ENCODE measurements around the gene MBOAT2.
"Not testable (repeated sequence)": the region's sequence is repeated elsewhere in the genome, so short reads cannot be mapped to it uniquely, and the experiment has no call there.

MBOAT2 gene, protein sequence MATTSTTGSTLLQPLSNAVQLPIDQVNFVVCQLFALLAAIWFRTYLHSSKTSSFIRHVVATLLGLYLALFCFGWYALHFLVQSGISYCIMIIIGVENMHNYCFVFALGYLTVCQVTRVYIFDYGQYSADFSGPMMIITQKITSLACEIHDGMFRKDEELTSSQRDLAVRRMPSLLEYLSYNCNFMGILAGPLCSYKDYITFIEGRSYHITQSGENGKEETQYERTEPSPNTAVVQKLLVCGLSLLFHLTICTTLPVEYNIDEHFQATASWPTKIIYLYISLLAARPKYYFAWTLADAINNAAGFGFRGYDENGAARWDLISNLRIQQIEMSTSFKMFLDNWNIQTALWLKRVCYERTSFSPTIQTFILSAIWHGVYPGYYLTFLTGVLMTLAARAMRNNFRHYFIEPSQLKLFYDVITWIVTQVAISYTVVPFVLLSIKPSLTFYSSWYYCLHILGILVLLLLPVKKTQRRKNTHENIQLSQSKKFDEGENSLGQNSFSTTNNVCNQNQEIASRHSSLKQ
- 2.4 to 5.9 reads per million in 2 donors for total RNA-seq

DNA sequence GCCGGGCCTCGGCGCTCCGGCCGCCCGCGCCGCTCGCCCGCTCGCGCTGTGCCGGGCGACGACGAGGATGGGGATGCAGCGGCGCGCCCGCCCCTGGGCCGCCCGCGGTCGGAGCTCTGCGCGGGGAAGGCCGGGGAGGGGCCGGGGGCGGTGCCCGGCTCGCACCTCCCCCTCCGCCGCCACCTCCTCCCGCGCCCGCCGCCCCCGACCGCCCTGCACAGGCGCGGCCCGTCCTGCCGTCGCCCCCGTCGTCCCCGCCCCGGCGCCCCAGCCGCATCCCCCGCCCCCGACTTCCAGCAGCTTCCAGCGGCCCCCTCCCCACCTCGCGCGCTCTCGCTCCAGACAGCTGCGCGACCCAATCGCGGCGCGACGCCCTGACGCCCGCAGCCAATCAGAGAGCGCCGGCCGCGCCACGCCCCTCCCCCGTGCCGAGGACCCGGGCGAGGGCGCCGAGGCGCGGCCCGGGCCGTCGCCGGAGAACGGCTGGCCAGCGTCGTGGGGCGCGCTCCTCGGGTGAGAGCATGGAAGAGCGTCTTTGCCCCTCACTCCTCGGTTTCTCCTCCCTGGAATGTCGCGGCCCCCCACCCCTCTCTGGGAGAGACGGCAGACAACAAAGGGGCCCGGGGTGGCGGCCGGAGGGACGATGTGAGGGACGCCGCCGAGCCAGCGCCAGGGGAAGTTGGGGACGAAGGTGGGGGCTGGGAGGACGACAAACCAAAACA, at the start of gene MBOAT2:
MBOAT2 (minus strand) TSS at position 69 of the 722 bp plus-strand sequence. CDS start 70 bp downstream, outside the sequence.
- DNase-seq: peak; percentile 65

DNA sequence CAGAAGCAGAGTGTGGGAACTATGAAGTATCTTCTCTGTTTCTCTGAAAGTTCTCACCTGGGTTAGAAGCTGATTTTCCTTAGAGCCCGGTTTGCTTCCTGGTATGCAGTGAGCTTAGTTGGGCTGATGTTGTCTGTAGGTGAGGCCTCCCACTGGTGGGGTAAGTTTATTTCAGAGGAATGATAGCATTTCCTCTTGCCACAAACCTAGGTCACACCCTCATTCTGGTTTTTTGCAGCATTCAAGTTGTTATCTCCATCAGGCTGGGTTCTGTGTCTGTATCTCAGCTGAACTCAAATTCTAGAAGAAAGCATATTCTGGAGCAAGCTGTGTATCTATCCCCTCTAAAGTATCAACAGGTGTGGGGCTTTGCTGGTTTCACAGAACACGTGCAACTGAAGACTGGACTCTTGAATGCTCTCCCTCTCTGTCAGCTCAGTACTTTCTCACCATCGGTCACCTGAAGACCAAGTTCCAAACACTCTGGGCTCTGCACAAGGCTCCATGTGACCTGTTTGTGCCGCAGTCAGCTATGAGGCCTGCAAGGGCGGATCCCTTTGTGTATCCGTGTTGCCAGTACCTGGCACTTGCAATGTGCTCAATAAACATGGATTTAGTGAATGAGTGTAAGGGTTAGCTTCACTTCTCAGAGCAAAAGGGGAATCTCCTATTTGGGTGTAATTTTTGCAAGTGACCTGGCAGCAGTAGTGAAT, 49.5 kb upstream of the MBOAT2 start:
- DNase-seq: no peak

DNA sequence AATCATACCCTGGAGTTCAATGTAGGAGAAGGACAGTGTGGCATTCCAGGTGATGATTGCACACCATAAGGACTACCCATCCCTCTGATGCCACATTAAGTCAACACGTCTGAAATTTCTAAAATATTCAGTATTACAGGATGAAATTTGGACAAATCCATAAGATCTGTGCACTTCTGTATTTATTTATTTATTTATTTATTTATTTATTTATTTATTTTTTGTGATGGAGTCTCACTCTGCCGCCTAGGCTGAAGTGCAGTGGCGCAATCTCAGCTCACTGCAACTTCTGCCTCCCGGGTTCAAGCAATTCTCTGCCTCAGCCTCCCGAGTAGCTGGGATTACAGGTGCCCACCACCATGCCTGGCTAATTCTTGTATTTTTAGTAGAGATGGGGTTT, 48.0 kb upstream of the MBOAT2 start:
- DNase-seq: not testable (repeated sequence)

DNA sequence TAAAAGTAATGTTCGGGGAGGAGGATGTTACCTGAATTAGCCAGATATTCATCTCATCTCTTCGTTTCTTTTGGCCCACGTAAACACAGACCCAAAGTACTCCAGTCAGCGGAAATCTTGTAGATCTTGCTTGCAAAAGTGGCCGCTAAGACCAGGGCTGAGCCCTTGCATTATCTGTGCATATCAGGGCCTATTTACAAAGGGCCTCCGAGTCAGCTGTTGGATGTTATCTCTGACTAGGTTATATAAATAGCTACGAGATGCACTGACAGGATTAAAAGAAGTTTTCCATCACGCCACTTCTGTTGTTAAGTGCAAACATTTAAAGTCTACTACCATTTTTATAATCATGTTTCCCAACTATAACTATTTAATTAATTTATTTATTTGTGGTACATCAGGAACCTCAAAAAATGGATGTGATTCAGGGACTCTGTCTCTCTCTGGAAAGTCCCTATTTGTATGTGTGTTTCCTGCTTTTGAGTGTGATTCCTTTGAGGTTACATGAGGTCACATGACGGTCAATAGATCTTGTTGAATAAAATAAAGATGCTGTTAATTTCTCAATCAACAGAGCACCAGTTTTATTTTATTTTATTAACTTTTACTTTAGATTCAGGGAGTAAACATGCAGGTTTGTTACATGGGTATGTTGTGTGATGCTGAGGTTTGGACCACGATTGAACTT, 46.8 kb upstream of the MBOAT2 start:
- no peak for DNase-seq

DNA sequence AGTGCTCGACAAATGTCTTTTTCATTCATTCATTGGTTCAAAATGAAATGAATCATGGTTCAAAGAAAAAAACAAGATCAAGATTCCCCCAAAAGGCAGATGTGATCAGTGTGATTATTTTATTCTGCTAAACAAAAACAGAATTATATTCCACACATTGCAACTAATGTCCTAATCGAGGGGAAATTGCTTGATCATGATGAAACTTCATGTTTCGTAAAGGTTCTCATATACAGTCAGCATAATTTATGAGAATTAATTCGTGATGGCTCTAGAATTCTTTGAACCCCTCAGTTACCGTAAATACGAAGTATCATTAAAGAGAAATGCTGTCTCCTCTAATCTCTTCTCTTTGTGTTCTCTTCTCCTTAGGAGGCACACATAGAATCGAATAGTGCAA, 42.1 kb upstream of the MBOAT2 start:
- DNase-seq: no peak

DNA sequence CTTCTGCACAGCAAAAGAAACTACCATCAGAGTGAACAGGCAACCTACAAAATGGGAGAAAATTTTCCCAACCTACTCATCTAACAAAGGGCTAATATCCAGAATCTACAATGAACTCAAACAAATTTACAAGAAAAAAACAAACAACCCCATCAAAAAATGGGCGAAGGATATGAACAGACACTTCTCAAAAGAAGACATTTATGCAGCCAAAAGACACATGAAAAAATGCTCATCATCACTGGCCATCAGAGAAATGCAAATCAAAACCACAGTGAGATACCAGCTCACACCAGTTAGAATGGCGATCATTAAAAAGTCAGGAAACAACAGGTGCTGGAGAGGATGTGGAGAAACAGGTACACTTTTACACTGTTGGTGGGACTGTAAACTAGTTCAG, 40.0 kb upstream of the MBOAT2 start:
- not testable (repeated sequence) for DNase-seq

DNA sequence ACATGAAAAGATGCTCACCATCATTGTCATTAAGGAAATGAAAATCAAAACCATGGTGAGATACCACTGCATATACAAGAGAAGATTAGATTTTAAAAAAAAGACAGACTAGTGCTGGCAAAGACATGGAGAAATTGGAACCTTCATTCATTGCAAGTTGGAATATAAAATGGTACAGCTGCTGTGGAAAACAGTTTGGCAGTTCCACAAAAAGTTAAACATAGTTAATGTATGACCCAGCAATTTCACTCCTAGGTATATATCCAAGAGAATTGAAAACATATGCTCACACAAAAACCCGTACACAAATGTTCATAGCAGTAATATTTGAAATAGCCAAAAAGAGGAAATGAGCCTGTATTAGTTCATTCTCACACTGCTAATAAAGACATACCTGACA, 33.7 kb upstream of the MBOAT2 start:
- DNase-seq: no peak

DNA sequence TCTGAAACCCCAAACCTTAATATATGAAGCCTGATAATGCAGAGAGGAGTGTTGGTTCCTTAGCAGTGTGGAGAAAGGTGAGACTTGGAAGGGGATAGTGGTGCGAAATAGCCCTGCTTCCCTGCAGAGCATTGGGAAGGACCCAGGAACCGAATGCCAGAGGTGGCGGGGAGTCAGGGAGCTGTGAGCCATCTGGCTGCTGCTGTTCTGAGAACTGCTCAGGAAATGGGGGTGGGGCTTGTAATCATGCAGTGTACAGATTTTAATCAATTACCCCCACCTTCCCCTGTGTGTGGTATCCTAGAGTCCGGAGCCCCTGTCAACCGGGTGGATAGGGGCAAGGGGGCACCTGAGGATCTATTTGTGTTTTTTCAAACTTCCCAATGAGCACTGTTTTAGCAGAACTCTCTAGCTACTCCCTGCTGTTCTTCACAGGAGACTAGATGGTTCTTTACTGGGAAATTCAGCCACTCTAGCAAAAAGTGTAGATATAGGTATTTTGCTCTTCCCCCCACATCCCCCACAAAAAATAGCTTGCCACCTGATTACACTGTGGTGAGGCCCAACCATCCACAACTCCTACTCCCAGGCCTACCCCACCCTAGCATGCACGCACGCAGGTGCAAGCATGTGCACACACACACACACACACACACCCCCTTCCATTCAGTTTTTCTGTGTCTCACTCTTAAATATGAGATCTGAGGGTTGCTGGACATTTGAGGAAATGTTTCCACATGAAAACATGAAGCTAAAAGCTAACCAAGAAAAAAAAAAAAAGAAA, 30.1 kb upstream of the MBOAT2 start:
- DNase-seq: no peak

DNA sequence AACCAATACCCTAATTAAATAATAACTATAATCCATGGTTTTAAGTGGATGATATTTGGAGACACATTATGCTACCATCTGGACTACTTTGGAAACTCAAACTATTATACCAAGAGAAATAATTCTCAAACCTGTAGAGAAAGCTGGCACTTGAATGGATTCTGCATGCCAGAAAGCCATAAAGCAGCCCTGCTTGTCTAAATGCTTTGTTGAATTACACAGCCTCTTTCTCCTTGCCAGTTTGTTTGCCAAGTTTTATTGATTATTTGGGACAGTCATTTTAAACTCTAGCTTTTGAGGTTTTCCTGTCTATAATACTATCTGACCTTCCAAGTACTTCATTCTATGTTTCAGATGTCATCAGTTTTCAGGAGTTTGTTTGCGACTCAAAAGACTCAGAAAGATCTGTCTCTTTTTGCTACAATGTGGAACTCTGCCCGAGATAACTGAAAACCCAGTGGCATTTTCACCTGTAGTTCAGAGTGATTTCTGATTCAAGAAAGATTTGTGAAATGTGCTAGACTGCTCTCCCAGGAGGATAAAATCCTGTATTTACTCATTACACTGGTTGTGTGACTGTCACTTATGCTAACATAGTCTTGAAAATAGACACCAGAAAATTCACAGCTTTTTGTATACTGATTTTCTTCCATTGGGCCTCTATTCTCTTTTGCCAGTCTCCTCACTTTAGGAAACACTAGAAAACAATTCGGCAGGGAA, 29.2 kb upstream of the MBOAT2 start:
- DNase-seq: no peak

DNA sequence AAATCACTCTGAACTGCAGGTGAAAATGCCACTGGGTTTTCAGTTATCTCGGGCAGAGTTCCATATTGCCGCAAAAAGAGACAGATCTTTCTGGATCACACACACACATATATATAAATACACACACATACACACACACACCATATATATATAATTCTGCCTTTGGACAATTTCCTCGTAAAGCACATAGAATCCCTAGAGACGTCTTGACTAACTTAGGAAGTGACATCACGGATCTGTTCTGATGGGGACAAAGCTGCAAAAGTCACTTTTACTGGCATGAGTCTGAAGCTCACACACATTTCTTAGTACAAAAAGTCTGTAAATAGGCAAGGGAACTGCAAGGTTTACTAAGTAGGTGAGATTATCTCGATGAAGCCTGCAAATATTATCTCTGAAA, 28.6 kb upstream of the MBOAT2 start:
- no peak for DNase-seq

DNA sequence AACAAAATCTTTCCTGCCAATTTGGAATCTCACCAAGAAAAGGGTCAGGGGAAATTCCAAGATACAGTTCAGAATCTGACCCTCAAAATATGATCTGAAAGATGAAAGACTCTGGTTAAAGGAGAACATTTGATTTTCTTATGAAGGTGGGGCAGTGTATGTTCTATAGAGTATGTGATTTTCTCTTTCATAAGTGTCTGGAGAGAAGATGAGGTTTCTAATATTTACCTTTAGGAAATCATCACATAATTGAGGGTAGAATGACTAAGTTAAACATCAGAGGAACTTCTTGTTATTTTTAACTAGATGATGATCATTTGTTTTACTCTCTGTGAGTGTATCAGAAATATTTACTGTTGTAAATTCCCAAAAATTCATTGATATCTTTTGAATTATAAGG, 27.8 kb upstream of the MBOAT2 start:
- DNase-seq: no peak

DNA sequence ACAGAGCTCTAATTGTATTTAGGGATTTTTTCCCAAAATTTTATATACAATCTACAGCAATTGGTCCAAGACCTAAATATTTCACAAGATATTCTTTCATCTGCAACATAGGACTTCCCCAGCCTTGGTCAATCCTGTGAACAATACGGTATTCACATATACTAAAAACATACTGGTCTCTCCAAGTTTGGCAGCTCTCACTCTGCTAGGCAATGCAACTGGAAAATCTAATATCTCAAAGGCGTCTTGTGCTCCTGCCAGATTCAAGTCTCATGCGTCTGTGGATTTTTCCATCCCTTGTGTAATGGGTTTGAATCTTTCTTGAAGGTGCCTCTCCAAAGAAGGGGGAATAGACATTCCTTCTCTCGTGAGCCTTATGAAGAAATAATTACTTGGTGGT, 27.4 kb upstream of the MBOAT2 start:
- no peak for DNase-seq

DNA sequence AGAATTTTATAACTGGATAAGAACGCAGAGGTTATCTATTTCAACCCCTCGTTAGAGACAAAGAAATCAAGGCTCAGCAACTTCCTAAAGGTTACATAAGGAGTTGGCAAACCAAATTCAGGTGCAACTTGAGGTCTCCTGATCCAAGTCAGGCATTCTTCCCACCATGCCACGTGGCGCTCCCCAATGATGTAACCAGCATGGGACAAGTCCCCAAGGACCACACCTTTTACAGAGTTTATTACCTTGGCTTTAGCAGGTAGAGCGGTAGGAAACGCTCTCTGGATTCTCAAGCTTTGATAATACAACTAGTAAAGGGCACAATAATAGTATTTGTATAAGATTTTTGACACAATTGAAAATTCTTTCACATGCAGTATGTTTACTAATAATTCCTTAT, 26.7 kb upstream of the MBOAT2 start:
- DNase-seq: no peak

DNA sequence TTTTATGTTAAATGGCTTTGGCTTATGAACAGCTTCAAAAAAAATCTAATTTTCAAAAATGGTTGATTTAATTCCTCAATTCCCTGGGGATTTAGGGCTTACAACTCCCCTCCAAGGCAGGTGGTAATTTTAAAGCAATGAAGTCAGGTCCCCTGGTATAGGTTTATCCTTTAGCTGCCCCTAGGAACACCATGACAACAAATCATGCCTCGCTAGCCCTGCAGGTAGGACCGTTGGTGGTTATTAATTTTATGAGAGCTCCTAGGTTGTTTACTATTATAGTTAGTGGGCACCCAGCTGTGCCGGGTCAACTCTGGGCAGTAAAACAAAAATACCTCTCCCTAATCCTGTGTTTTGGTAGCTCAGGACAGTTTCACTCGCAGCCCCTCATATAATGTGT, 26.2 kb upstream of the MBOAT2 start:
- no peak for DNase-seq

DNA sequence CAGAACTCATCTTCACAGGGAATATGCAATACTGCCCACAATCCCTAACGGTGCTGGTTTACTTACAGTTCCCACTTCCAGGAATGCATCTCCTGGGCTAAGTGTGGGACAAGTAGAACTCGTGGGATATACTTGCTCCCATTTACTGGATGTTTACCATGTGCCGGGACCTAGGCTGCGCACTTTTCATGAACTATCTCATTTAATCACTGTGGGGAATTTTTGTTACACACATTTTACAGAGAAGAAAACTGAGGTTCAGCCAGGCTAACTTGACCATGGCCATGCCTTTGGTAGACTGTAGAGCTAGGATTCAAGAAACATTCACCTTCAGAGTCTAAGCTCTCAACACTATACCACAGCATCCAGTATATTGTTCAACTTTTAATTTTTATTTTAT, 24.4 kb upstream of the MBOAT2 start:
- DNase-seq: no peak

DNA sequence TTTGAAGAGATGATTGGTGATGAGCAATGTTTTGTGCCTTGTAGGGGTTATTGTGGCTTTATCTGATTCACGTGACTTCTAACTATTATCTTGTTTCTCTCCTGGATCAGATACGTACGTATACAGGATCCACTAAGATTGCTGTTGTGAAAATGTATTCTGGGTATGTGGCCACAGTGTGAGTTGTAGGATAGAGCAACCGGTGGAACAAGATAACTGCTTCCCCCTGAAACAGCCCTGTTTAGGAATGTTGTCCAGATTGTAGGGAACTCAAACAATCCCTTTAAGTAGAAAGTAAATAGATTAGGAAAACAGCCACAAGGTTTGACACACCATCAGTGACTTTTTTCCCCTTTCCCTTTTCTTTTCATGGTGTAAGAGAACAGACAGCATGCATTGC, 22.3 kb upstream of the MBOAT2 start:
- DNase-seq: no peak

DNA sequence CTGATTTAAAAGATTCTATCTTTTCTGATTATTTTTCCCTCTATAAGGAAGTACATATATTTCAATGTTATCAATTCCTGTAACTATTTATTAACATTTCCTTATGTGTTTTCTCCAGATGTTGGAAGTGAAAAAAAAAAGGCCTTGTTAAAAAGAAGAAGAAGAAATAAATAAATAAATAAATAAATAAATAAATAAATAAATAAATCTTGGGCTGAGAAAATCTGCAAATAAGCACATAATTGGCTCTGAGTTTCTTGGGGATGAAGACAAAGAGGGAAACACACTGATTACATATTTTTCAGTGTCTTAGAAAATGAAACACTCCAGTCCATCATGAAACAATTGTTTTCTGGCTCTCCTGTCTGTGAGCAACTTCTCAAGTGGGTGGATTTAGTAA, 21.1 kb upstream of the MBOAT2 start:
- no peak for DNase-seq

DNA sequence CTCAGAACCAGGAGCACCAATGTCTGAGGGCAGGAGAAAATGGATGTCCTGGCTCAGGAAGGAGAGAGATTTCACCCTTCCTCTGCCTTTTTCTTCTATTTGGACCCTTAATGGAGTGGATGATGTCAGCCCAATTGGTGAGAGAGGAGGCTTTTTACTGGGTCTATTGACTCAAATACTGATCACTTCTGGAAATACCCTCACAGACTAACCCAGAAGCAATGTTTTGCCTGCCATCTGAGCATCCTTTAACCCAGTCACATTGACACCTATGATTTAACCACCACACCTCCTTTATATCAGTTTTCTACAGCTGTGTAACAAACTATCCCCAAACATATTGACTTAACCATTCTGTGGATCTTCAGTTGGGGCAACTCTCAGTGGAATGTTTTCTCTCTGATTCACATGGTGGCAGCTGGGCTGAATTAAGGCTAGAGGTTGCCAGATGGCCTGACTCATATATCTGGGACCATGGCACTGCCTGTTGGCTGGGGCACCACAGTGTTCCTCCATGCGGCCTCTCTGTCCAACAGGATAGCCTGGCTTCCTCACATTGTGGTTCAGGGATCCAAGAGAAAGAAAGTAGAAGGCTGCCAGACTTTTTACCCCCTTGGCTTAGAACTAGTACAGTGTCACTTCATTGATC, 18.2 kb upstream of the MBOAT2 start:
- DNase-seq: no peak

DNA sequence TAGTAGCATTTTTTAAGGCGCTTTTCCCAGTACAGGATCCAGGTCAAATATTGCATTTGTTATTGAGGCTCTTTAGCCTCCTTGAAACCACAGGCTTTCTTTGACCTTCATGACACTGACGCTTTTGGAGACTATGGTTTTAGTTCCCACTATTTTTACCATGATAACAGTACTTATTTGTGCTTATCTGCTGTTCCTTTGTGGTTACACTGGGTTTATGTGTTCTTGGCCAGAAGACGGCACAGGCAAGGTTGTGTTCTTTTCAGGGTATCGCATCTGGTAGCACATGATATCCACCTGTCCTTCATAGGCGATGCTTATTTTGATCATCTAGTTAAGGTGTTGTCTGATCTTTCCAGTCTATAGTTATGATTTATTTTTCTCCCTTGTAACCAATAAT, 16.8 kb upstream of the MBOAT2 start:
- no peak for DNase-seq

DNA sequence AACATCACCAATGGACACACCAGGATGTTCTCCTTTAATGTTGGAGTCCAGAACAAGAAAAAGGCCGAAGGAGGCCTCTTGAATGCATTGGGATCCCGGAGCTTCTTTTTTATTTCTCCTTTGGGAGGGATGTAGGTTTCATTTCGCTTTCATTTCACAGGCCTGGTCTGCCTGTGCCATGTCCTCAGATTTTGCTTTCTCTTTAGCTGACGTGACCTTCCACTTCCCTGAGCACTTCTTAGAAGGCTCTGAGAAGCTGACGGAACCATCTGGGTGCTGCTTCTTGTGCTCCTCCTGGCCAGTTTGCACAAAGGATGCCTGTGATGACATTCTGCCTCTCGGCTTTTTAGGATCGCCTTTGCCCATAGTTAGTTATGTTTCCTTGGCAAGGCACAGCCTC, 15.1 kb upstream of the MBOAT2 start:
- DNase-seq: no peak

DNA sequence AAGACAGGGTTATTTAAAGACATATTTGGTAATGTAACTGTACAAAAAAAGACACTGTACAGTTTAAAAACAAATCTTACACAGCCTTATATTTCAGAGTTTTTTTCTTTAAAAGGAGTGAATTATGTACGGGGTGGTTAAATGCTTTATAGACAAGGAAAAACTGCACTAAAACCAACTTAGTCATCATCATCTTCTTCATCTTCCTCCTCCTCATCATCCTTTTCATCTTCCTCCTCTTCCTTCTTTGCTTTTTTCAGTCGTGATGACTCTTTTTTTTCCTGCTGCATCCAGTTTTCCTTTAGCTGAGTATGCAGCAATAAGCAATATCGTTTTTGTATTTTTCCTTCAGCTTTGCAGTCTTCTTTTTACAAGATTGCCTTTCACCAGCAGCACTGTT, 14.6 kb upstream of the MBOAT2 start:
- no peak for DNase-seq
